DOHH2 (cell line): ENCODE measurements around the gene RBMS3.

Experiments
- CTCF ChIP-seq: fragments of 200-600 bp; sonication (generic); IDR thresholded peaks from one replicate; pipeline ENCODE4 v1.5.1; 2014; ENCODE audit warnings: antibody characterized with exemption, mild to moderate bottlenecking, low read depth, low read length; ENCODE audit not compliant: poor library complexity, severe bottlenecking
- EZH2phosphoT487 ChIP-seq: fragments of 200-600 bp; sonication (generic); IDR thresholded peaks from 2 replicates; pipeline ENCODE4 v1.6.1; 2017; ENCODE audit warnings: borderline replicate concordance, mild to moderate bottlenecking, antibody characterized with exemption, low read length, moderate library complexity, mixed read lengths

DNA sequence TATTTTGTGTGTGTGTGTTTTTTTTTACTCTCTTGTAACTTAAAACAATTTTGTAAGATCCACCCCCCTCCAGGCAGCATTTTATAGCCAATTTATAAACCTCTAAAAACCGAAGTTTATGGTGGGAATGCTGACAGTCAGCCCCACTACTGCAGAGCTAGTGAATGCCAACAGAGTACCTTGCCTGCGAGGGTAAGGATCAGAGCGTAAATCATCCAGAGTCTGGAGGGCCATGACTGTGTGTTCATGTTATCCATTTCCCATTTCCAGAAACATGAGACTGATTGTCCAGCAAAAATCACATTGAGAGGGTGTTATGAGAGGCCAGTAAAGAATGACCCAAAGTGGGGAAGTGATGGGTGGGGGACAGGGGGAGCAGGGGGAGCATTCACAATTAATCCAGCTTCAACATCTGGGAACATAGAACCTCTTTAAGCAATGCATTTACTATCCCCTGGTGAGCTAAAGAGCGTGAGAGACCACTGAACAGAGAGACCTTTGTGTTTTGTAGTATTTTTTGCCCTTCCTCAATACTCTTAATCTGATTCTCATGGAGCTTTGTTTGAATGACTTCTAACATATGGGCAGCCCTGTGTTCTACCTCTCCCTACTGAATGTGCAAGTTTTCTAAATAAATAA, 464.5 kb downstream of the RBMS3 start:
- TF ChIP-seq CTCF = no peak
- TF ChIP-seq EZH2phosphoT487 = no peak
